Subcutaneous adipose tissue (tissue), 4 donors: ENCODE measurements around the gene CFAP43. TPM values are rescaled to one million over a fixed set of nuclear protein-coding genes. Genes with fewer than 3 reads are reported as not detected.

Source experiments
- CTCF ChIP-seq: fragments of 450-650 bp; IDR thresholded peaks from one replicate; pipeline ENCODE4 v1.5.1; 2016; ENCODE audit warnings: low read depth, mild to moderate bottlenecking, control low read depth, antibody characterized with exemption, moderate library complexity
- total RNA-seq, 4 donors: library from RNA; depleted of rRNA; stranded (reverse); fragments of >200 nt; gene quantifications; one replicate each; pipeline ENCODE4 v1.1.0, GENCODE V29; 2016

CFAP43 gene
- total RNA-seq, 4 donors from 2014 or later = 0.19 TPM; not detected in 3

GRCh38 chr10:104197364-104197763 is 34.8 kb downstream of the CFAP43 start:
- no peak for TF ChIP-seq CTCF

- TF ChIP-seq CTCF = no peak
These were observed 36.5 kb downstream of the CFAP43 start for GRCh38 chr10:104195706-104196105.

GRCh38 chr10:104193787-104194186 is 38.4 kb downstream of the CFAP43 start:
- TF ChIP-seq CTCF = no peak

- TF ChIP-seq CTCF = no peak
These were observed 41.5 kb downstream of the CFAP43 start for GRCh38 chr10:104190695-104191094.

- TF ChIP-seq CTCF = no peak
These were observed 48.5 kb downstream of the CFAP43 start for GRCh38 chr10:104183682-104184081.

- no peak for TF ChIP-seq CTCF
These were observed 61.4 kb downstream of the CFAP43 start for GRCh38 chr10:104170610-104171254.

GRCh38 chr10:104155591-104155990 is 76.6 kb downstream of the CFAP43 start:
- no peak for TF ChIP-seq CTCF
